HepG2 (cell line): ENCODE results near the gene CCND1. TPM values are rescaled to one million over a fixed set of nuclear protein-coding genes. Genes with fewer than 3 reads are reported as not detected.
A peak's percentile ranks its signal among the peaks of the same experiment; 100 is the strongest.

Experiments
- ATAC-seq: fragments of 200-7000 bp; cut with Tn5 transposase; 3 replicates; pipeline ENCODE4 v1.9.1; 2020; ENCODE audit warnings: mild to moderate bottlenecking, moderate library complexity
- BruUV-seq: library from RNA; stranded (reverse); fragments of 400-500 nt; replicated peaks from 2 replicates; lab custom pipeline; 2021; lab: Mats Ljungman, UMichigan
- CTCF ChIA-PET: fragments of 300-600 bp; formaldehyde crosslinking; extraction: SDS; loops from one replicate; lab custom pipeline; 2021; ENCODE audit warnings: low total read pairs, inconsistent platforms, low intra/inter-chr PET ratio; lab: Yijun Ruan, JAX
- POLR2A ChIA-PET: fragments of 350-600 bp; sonication (Branson Sonifier 250); formaldehyde crosslinking; loops from one replicate; lab custom pipeline; 2020; ENCODE audit warnings: antibody characterized with exemption, inconsistent platforms; lab: Yijun Ruan, JAX
- DNase-seq: peaks from one replicate; pipeline ENCODE4 v3.0.0-alpha.2; 2015; ENCODE audit warnings: low spot score
- FAIRE-seq: peaks from 3 replicates; lab custom pipeline; 2011; peaks lifted over from hg19 to GRCh38; lab: Jason Lieb, UNC
- H2AFZ ChIP-seq: one replicate; pipeline ENCODE4 v1.6.1; 2011; ENCODE audit warnings: low read length, inconsistent platforms
- H3K27ac ChIP-seq: fragments of 300-600 bp; 3 replicates; pipeline ENCODE4 v1.8.0; 2011; ENCODE audit warnings: mixed run types, mild to moderate bottlenecking, mixed read lengths, low read length, inconsistent platforms; ENCODE audit not compliant: insufficient read depth; ENCODE audit errors: extremely low read length
- H3K27me3 ChIP-seq, 2 experiments: fragments of 200-600 bp in 1 of 2; 2 replicates in 1 of 2; 3 replicates in 1 of 2; pipeline versions ENCODE4 v1.6.0 to v1.8.0; 2011; ENCODE audit warnings: low read length in 2 of 2, mild to moderate bottlenecking in 2 of 2, moderate library complexity in 2 of 2, inconsistent platforms in 1 of 2; ENCODE audit not compliant: insufficient read depth in 2 of 2, control insufficient read depth in 1 of 2
- H3K36me3 ChIP-seq, 2 experiments: fragments of 200-600 bp in 1 of 2; replicated peaks in 1 of 2; 2 replicates in 1 of 2; 3 replicates in 1 of 2; pipeline versions ENCODE4 v1.5.1 to v1.8.0; 2011; ENCODE audit warnings: low read length in 2 of 2, inconsistent platforms in 1 of 2; ENCODE audit not compliant: insufficient read depth in 2 of 2, control insufficient read depth in 1 of 2
- H3K4me1 ChIP-seq: 2 replicates; pipeline ENCODE4 v1.5.1; 2012; ENCODE audit warnings: low read length, inconsistent platforms; ENCODE audit not compliant: insufficient read depth
- H3K4me2 ChIP-seq: 2 replicates; pipeline ENCODE4 v1.6.0; 2011; ENCODE audit warnings: low read depth, low read length, inconsistent platforms
- H3K4me3 ChIP-seq, 3 experiments: fragments of 200-600 bp in 1 of 3; sonication (generic), shearing (Covaris generic) in 1 of 3; replicated peaks in 1 of 3; 2 replicates each; pipeline ENCODE4 v1.5.1; 2011 to 2016; ENCODE audit warnings: low read length in 3 of 3, inconsistent platforms in 2 of 3, low read depth in 2 of 3, mild to moderate bottlenecking in 2 of 3, control low read depth in 1 of 3, mixed read lengths in 1 of 3; ENCODE audit not compliant: insufficient read depth in 1 of 3
- H3K79me2 ChIP-seq: one replicate; pipeline ENCODE4 v1.6.1; 2011; ENCODE audit warnings: low read length, inconsistent platforms; ENCODE audit not compliant: insufficient read depth
- H3K9ac ChIP-seq: 2 replicates; pipeline ENCODE4 v1.6.0; 2011; ENCODE audit warnings: mild to moderate bottlenecking, low read depth, low read length, inconsistent platforms; ENCODE audit not compliant: insufficient read depth
- H3K9me3 ChIP-seq: 2 replicates; pipeline ENCODE4 v1.5.1; 2012; ENCODE audit warnings: mild to moderate bottlenecking, low read length
- H4K20me1 ChIP-seq: 2 replicates; pipeline ENCODE4 v1.6.0; 2011; ENCODE audit warnings: inconsistent platforms, mild to moderate bottlenecking, low read length, moderate library complexity; ENCODE audit not compliant: insufficient read depth
- ARHGAP35 ChIP-seq: sonication (generic); formaldehyde crosslinking; IDR thresholded peaks from 2 replicates; pipeline ENCODE4 v1.9.0; 2022; ENCODE audit warnings: mild to moderate bottlenecking, inconsistent platforms, moderate library complexity, missing genetic modification reagents, borderline replicate concordance
- CEBPB ChIP-seq: IDR thresholded peaks from 2 replicates; pipeline ENCODE4 v1.6.1; 2011; ENCODE audit warnings: low read depth, low read length, improper control_type of control experiment, borderline replicate concordance
- DMAP1 ChIP-seq: IDR thresholded peaks from 2 replicates; pipeline ENCODE4 v1.6.1; 2016
- GABPB1 ChIP-seq: IDR thresholded peaks from 2 replicates; pipeline ENCODE4 v1.6.1; 2016; ENCODE audit warnings: mild to moderate bottlenecking, missing genetic modification reagents, moderate library complexity, missing compliant biosample characterization
- LBX2 ChIP-seq: sonication (generic); formaldehyde crosslinking; IDR thresholded peaks from 2 replicates; pipeline ENCODE4 v1.5.0; 2020; ENCODE audit warnings: missing genetic modification reagents, mild to moderate bottlenecking, borderline replicate concordance
- NFKB2 ChIP-seq: sonication (generic); formaldehyde crosslinking; IDR thresholded peaks from 2 replicates; pipeline ENCODE4 v1.4.0; 2020; ENCODE audit warnings: missing genetic modification reagents, borderline replicate concordance
- NKX3-1 ChIP-seq: sonication (generic); formaldehyde crosslinking; IDR thresholded peaks from 2 replicates; pipeline ENCODE4 v1.5.0; 2020; ENCODE audit warnings: missing genetic modification reagents
- PRMT3 ChIP-seq: sonication (generic); formaldehyde crosslinking; IDR thresholded peaks from 2 replicates; pipeline ENCODE4 v1.8.1; 2022; ENCODE audit warnings: low read depth, mild to moderate bottlenecking, moderate library complexity, missing genetic modification reagents, borderline replicate concordance
- SP1 ChIP-seq, 2 experiments: fragments of 450-650 bp in 1 of 2; sonication (generic) in 1 of 2; formaldehyde crosslinking in 1 of 2; IDR thresholded peaks; 2 replicates each; pipeline versions ENCODE4 v1.4.0 to v1.6.1; 2016 to 2020; ENCODE audit warnings: missing genetic modification reagents in 1 of 2
- YY1 ChIP-seq: IDR thresholded peaks from 2 replicates; pipeline ENCODE4 v1.6.1; 2011; ENCODE audit warnings: low read length, low read depth, moderate library complexity, mild to moderate bottlenecking; ENCODE audit not compliant: insufficient read depth, insufficient replicate concordance
- ZBTB7B ChIP-seq: sonication (generic); formaldehyde crosslinking; IDR thresholded peaks from 2 replicates; pipeline ENCODE4 v1.4.0; 2020; ENCODE audit warnings: missing genetic modification reagents
- ZNF563 ChIP-seq: sonication (generic); formaldehyde crosslinking; IDR thresholded peaks from 2 replicates; pipeline ENCODE4 v1.8.0; 2022; ENCODE audit warnings: mild to moderate bottlenecking, moderate library complexity, missing genetic modification reagents
- ZNF609 ChIP-seq: sonication (generic); formaldehyde crosslinking; IDR thresholded peaks from 2 replicates; pipeline ENCODE4 v1.4.0; 2020; ENCODE audit warnings: mild to moderate bottlenecking, missing genetic modification reagents, borderline replicate concordance
- ZNF614 ChIP-seq: IDR thresholded peaks from 2 replicates; pipeline ENCODE4 v1.6.1; 2018; ENCODE audit warnings: missing biosample characterization, missing genetic modification reagents, inconsistent platforms, borderline replicate concordance
- ZNF619 ChIP-seq: sonication (generic); formaldehyde crosslinking; IDR thresholded peaks from 2 replicates; pipeline ENCODE4 v1.4.0; 2020; ENCODE audit warnings: mild to moderate bottlenecking, missing genetic modification reagents
- WGBS: methylation state at CpG from one replicate; pipeline ENCODE4 v1.1.6; 2017; ENCODE audit warnings: low lambda C conversion rate; 5-methylcytosine and 5-hydroxymethylcytosine counted together
- in situ Hi-C: cut with HindIII; loops from 2 replicates; pipeline ENCODE4 v1.10.0; 2017; ENCODE audit warnings: low pct_unique_long_range_greater_than_20kb; ENCODE audit not compliant: extremely low pct_ligation_motif_present
- intact Hi-C: fragments of 100-400 bp; cut with micrococcal nuclease; formaldehyde crosslinking; loops from one replicate; pipeline ENCODE4 v1.10.0; 2022; ENCODE audit not compliant: unreplicated experiment
- polyA plus RNA-seq, 8 experiments: library from polyadenylated mRNA; depleted of rRNA in 3 of 8; stranded (reverse) in 7 of 8; unstranded in 1 of 8; fragments of >200 nt; fragmentation: Illumina TruSeq in 4 of 8; extraction: Trizol in 4 of 8; gene quantifications; 2 replicates each; pipeline versions ENCODE4 v1.2.1 to v1.2.3, GENCODE V29; 2011 to 2016; ENCODE audit warnings: low read depth in 4 of 8, missing spikeins in 1 of 8, mixed read lengths in 1 of 8; ENCODE audit not compliant: insufficient read depth in 1 of 8
- total RNA-seq, 5 experiments: library from RNA; depleted of rRNA; stranded (reverse); fragments of >200 nt; fragmentation: Illumina TruSeq; extraction: Trizol; gene quantifications; 2 replicates each; pipeline ENCODE4 v1.2.3, GENCODE V29; 2016; ENCODE audit warnings: low read depth in 1 of 5

Gene CCND1
- total and polyA plus RNA-seq, 2 of the 13 experiments (the other 11 are each of a cell fraction or from before 2014, with no cell fraction given), result 107 to 136 TPM

- TF ChIP-seq PRMT3 (CRISPR knock-in tag), result no peak
- TF ChIP-seq GABPB1 (CRISPR knock-in tag), result no peak
- TF ChIP-seq LBX2 (CRISPR knock-in tag), result no peak
- no peak for TF ChIP-seq ARHGAP35
- TF ChIP-seq CEBPB, result no peak
- TF ChIP-seq SP1 (IDR thresholded peaks at IDR 0.05), result no peak
- TF ChIP-seq SP1 (CRISPR knock-in tag; IDR thresholded peaks at IDR 0.05), result no peak
- no peak for TF ChIP-seq ZNF619 (CRISPR knock-in tag)
- no peak for TF ChIP-seq DMAP1 (CRISPR knock-in tag)
- TF ChIP-seq, all 625 proteins: peak for 0
- Histone ChIP-seq H3K27ac (no peak overlapping the region), H3K4me3 (no peak overlapping the region), H3K4me1 (peaks cover 5% of the 10 kb centered on the region; the same call in 1 of the 2 replicates), H3K9ac (no peak overlapping the region), H3K4me2 (no peak overlapping the region), H3K9me3 (no peaks in the 10 kb centered on the region), H3K27me3 (peaks cover 2 to 3% of the 10 kb centered on the region in 2 experiments; a peak in 2 of 5 replicates), H3K36me3 (no peaks in the 10 kb centered on the region), H2AFZ (no peak overlapping the region), H4K20me1 (no peaks in the 10 kb centered on the region), H3K79me2 (no peaks in the 10 kb centered on the region)
- BruUV-seq, result no TSS peak
- ChIA-PET POLR2A (no interaction called here), CTCF (no interaction called here)
- intact Hi-C loops (no loop called here), in situ Hi-C loops (no loop called here)
- no peak for DNase-seq
- FAIRE-seq, result no peak
- 42% methylated on average over 6 of the region's 6 CpGs for WGBS
- ATAC-seq, result peak; percentile 25; the same call in 1 of the 3 replicates
These were observed 47.1 kb upstream of the CCND1 start for GRCh38 chr11:69593851-69594250.

GRCh38 chr11:69594481-69594880 is 46.5 kb upstream of the CCND1 start:
- peaks cover 5% of the 10 kb centered on the region; the same call in 1 of the 2 replicates for H3K4me1 ChIP-seq
- H3K27ac ChIP-seq, result no peak overlapping the region
- ATAC-seq (no peak; the same call in 2 of the 3 replicates), DNase-seq (no peak), FAIRE-seq (no peak)
- POLR2A ChIA-PET, result no interaction called here
- peaks cover 2 to 3% of the 10 kb centered on the region in 2 experiments; a peak in 2 of 5 replicates for H3K27me3 ChIP-seq
- no peaks in the 10 kb centered on the region for H3K36me3 ChIP-seq
- no peaks in the 10 kb centered on the region for H4K20me1 ChIP-seq
- intact Hi-C loops, result no loop called here
- no peak overlapping the region for H3K9ac ChIP-seq
- H3K4me3 ChIP-seq, result no peak overlapping the region
- CTCF ChIA-PET, result no interaction called here
- H3K4me2 ChIP-seq, result no peak overlapping the region
- in situ Hi-C loops, result no loop called here
- WGBS, result 49% methylated on average over 6 of the region's 11 CpGs
- BruUV-seq, result no TSS peak
- no peak overlapping the region for H2AFZ ChIP-seq
- H3K9me3 ChIP-seq, result no peaks in the 10 kb centered on the region
- no peaks in the 10 kb centered on the region for H3K79me2 ChIP-seq
- no peak for TF ChIP-seq ZNF563 (CRISPR knock-in tag)
- TF ChIP-seq NFKB2, result no peak
- no peak for TF ChIP-seq YY1
- TF ChIP-seq NKX3-1 (CRISPR knock-in tag), result no peak
- no peak for TF ChIP-seq ZNF609 (CRISPR knock-in tag)
- TF ChIP-seq ZBTB7B (CRISPR knock-in tag), result no peak
- no peak for TF ChIP-seq ZNF614
